Esophagus muscularis mucosa (tissue), 4 donors: ENCODE results near the gene PRMT5. TPM values are rescaled to one million over a fixed set of nuclear protein-coding genes. Genes with fewer than 3 reads are reported as not detected.
"Not testable (repeated sequence)": the region's sequence is repeated elsewhere in the genome, so short reads cannot be mapped to it uniquely, and the experiment has no call there.

ENCODE experiments used
- DNase-seq: peaks from one replicate; pipeline ENCODE4 v3.0.0-alpha.2; 2017; ENCODE audit errors: extremely low spot score
- H3K27ac ChIP-seq, 4 donors: fragments of 200-600 bp; sonication (generic); replicated peaks in 1 of 4; 1 replicate in 3 of 4; 2 replicates in 1 of 4; pipeline ENCODE4 v1.5.1; 2016 to 2019; ENCODE audit warnings: mild to moderate bottlenecking in 1 of 4
- H3K27me3 ChIP-seq, 4 donors: fragments of 200-600 bp; sonication (generic); one replicate each; pipeline versions ENCODE4 v1.5.1 to v1.6.0; 2016 to 2019
- H3K36me3 ChIP-seq, 4 donors: fragments of 200-600 bp; sonication (generic); one replicate each; pipeline ENCODE4 v1.5.1; 2016 to 2019
- H3K4me1 ChIP-seq, 4 donors: fragments of 200-600 bp; sonication (generic); one replicate each; pipeline ENCODE4 v1.5.1; 2016 to 2019
- H3K4me3 ChIP-seq, 4 donors: fragments of 200-600 bp; sonication (generic); 1 replicate in 2 of 4; 2 replicates in 2 of 4; pipeline ENCODE4 v1.5.1; 2016 to 2019; ENCODE audit warnings: mild to moderate bottlenecking in 4 of 4, moderate library complexity in 1 of 4
- H3K9me3 ChIP-seq, 4 donors: fragments of 200-600 bp; sonication (generic); 1 replicate in 3 of 4; 2 replicates in 1 of 4; pipeline ENCODE4 v1.5.1; 2016 to 2019
- EP300 ChIP-seq: sonication (generic); formaldehyde crosslinking; IDR thresholded peaks from one replicate; pipeline ENCODE4 v1.6.1; 2017; ENCODE audit warnings: antibody characterized with exemption
- POLR2A ChIP-seq: fragments of 450-650 bp; IDR thresholded peaks from one replicate; pipeline ENCODE4 v1.6.1; 2017; ENCODE audit warnings: antibody characterized with exemption, moderate library complexity, mild to moderate bottlenecking, low read depth
- POLR2AphosphoS5 ChIP-seq, 2 donors: sonication (generic); formaldehyde crosslinking; IDR thresholded peaks; one replicate each; pipeline ENCODE4 v1.6.1; 2017; ENCODE audit warnings: antibody characterized with exemption in 2 of 2
- WGBS: methylation state at CpG from one replicate; pipeline ENCODE4 v1.1.5; 2018; 5-methylcytosine and 5-hydroxymethylcytosine counted together
- intact Hi-C: fragments of 100-400 bp; cut with DNase I; formaldehyde crosslinking; loops from one replicate; pipeline ENCODE4 v1.15.1; 2023
- total RNA-seq, 4 donors: library from RNA; depleted of rRNA; stranded (reverse); fragments of >200 nt; gene quantifications; one replicate each; pipeline versions ENCODE4 v1.1.0 to v1.2.1, GENCODE V29; 2016
- TF ChIP-seq, protein P1 (sequence below), 3 experiments: fragments of 200-600 bp in 2 of 3; fragments of 450-650 bp in 1 of 3; sonication (generic) in 2 of 3; IDR thresholded peaks; one replicate each; pipeline ENCODE4 v1.5.1; 2017 to 2019; ENCODE audit warnings: antibody characterized with exemption in 3 of 3, mild to moderate bottlenecking in 2 of 3, moderate library complexity in 1 of 3

PRMT5 gene
- total RNA-seq, 4 donors from 2014 or later, result 35.5 to 51.0 (median 44.8) TPM

DNA sequence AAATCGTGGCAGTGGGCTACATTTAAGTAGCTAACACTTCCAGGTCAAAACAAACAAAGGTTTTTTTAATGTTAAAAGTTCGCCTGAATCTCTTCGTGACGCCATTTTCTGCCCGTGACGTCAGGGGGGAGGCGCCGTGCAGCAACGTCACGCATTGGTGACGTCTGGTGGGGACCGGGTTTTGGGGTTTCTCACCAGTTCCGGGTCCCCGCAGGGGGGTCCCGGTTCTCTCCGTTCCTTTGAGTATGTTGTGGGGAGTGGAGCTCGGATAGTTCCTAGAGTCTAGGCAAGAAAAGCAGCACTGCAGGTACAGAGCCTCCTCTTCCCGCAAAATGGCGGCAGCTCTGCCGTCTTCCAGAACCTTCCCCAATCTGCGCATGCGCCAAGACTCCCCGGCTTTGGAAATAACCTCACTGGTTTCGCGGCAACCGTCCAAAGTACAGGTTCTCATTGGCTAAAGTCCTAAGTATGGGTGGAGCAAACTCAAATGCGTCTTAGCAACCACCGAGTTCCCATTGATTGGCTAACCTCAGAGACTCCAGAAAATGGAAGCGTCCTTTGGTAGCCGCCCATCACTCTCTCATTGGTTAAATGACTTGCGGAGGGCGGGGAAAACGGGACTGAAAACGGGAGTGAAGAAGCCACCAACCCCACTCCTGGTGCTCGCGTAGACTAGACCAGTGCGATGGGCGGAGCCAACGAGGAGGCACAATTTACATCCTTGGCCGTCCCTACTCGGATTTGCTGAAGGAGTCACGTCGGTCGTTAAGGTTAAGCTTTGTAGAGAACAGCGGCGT, 10.2 kb downstream of the PRMT5 start, which contains the start of gene RBM23:
TSS of gene RBM23 (minus strand) at position 346 of the 797 bp plus-strand sequence.
- H3K9me3 ChIP-seq, result no peaks in the 10 kb centered on the region
- under 1% methylated on average over 42 of the region's 46 CpGs for WGBS
- DNase-seq, result peak; percentile 100
- peaks cover 26 to 61% (median 36%) of the 10 kb centered on the region in 4 donors for H3K36me3 ChIP-seq
- intact Hi-C loops, result no loop called here
- H3K27ac ChIP-seq, result peak within 1 kb of the TSS; percentile 94 to 98 (median 96)
- no peaks in the 10 kb centered on the region for H3K27me3 ChIP-seq
- H3K4me1 ChIP-seq, result peaks cover 23 to 50% (median 45%) of the 10 kb centered on the region in 4 donors
- H3K4me3 ChIP-seq, result peak within 1 kb of the TSS; percentile 61 to 84 (median 75)
- TF ChIP-seq, protein P1, sequence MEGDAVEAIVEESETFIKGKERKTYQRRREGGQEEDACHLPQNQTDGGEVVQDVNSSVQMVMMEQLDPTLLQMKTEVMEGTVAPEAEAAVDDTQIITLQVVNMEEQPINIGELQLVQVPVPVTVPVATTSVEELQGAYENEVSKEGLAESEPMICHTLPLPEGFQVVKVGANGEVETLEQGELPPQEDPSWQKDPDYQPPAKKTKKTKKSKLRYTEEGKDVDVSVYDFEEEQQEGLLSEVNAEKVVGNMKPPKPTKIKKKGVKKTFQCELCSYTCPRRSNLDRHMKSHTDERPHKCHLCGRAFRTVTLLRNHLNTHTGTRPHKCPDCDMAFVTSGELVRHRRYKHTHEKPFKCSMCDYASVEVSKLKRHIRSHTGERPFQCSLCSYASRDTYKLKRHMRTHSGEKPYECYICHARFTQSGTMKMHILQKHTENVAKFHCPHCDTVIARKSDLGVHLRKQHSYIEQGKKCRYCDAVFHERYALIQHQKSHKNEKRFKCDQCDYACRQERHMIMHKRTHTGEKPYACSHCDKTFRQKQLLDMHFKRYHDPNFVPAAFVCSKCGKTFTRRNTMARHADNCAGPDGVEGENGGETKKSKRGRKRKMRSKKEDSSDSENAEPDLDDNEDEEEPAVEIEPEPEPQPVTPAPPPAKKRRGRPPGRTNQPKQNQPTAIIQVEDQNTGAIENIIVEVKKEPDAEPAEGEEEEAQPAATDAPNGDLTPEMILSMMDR (IDR thresholded peaks at IDR 0.05), result peak in 1 of 3 experiments; percentile 19
- TF ChIP-seq EP300 (peak; percentile 28), POLR2AphosphoS5 (IDR thresholded peaks at IDR 0.05) (peak; percentile 91 to 96), POLR2A (peak; percentile 63)

DNA sequence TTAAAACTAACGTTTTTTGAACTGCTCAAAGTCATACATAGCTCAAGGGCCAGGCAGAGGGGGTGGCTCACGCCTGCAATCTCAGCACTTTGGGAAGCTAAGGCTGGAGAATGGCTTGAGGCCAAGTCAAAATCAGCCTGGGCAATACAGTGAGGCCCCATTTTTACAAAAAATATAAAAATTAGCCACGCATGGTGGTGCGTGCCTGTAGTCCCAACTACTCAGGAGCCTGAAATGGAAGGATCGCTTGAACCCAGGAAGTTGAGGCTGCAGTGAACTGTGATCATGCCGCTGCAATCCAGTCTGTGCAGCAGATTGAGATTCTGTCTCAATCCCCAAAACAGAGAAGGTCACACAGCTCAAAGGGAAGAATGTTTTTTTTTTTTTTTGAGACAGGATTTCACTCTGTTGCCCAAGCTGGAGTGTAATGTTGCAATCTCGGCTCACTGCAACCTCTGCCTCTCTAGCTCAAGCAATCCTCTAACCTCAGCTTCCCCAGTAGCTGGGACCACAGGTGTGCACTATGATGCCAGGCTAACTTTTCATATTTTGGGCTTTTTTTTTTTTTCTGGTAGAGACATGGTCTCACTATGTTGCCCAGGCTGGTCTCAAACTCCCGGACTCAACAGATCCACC, 13.2 kb downstream of the PRMT5 start:
- intact Hi-C loops, result no loop called here
- WGBS, result 79% methylated on average over 8 of the region's 8 CpGs
- DNase-seq, result no peak

DNA sequence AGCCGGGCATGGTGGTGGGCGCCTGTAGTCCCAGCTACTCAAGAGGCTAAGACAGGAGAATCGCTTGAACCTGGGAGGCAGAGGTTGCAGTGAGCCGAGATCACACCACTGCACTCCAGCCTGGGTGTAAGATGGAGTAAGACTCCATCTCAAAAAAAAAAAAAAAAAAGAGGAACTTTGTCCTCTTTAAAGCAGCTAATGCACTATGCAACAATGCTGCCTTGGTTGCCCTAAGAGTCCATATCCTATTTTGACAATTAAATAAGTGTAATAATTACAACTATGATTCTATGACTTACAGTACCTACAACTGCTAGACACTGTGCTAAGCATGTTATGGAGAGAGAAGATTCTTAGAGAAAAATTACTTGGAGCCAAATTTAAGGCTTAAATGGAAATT, 14.3 kb downstream of the PRMT5 start:
- not testable (repeated sequence) for H3K4me3 ChIP-seq, H3K9me3 ChIP-seq, H3K27ac ChIP-seq, H3K27me3 ChIP-seq, DNase-seq
- peaks cover 4 to 46% (median 13%) of the 10 kb centered on the region in 4 donors for H3K36me3 ChIP-seq
- WGBS, result 85% methylated on average over 4 of the region's 4 CpGs
- intact Hi-C loops, result loop anchor here (5.0 kb wide), 1 partner anchor 38 kb away; no protein-coding TSS in a partner anchor
- H3K4me1 ChIP-seq, result peaks cover 23 to 66% (median 60%) of the 10 kb centered on the region in 4 donors

More for the DNA sequence above, 13.2 kb downstream of the PRMT5 start:
- Histone ChIP-seq H3K27ac (peak overlapping the region in 3 of 4 donors; percentile 4 to 96 (median 45)), H3K4me3 (no peak overlapping the region), H3K4me1 (peaks cover 23 to 60% (median 53%) of the 10 kb centered on the region in 4 donors), H3K36me3 (peaks cover 5 to 47% (median 11%) of the 10 kb centered on the region in 4 donors), H3K27me3 (no peaks in the 10 kb centered on the region), H3K9me3 (no peaks in the 10 kb centered on the region)
- TF ChIP-seq POLR2AphosphoS5 (IDR thresholded peaks at IDR 0.05) (peak in 1 of 2 donors; percentile 10), EP300 (no peak)

DNA sequence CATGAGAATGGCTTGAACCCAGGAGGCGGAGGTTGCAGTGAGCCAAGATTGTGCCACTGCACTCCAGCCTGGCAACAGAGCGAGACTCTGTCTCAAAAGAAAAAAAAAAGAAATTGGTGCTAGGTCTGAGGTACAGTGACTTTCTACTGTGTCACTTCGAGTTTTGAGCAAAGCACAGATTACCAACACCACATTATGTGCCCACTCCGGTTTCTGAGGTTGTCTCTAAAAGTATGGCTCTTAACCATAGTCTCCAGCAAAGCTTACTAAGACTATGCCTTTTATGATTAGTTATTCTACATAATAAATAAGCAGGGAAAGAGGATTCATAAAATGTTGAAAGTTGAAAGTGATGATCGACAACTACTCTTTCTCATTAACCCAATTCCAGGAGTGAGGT, 18.3 kb downstream of the PRMT5 start:
- Histone ChIP-seq H3K9me3 (no peaks in the 10 kb centered on the region), H3K4me3 (no peak overlapping the region), H3K36me3 (peaks cover 41 to 77% (median 51%) of the 10 kb centered on the region in 4 donors), H3K27ac (no peak overlapping the region), H3K27me3 (no peaks in the 10 kb centered on the region), H3K4me1 (peaks cover 2 to 40% (median 34%) of the 10 kb centered on the region in 4 donors)
- intact Hi-C loops, result loop anchor here (5.0 kb wide), 1 partner anchor 34 kb away; no protein-coding TSS in a partner anchor
- no peak for TF ChIP-seq POLR2A
- TF ChIP-seq POLR2AphosphoS5 (IDR thresholded peaks at IDR 0.05), result no peak
- 89% methylated on average over 5 of the region's 5 CpGs for WGBS
- DNase-seq, result no peak

DNA sequence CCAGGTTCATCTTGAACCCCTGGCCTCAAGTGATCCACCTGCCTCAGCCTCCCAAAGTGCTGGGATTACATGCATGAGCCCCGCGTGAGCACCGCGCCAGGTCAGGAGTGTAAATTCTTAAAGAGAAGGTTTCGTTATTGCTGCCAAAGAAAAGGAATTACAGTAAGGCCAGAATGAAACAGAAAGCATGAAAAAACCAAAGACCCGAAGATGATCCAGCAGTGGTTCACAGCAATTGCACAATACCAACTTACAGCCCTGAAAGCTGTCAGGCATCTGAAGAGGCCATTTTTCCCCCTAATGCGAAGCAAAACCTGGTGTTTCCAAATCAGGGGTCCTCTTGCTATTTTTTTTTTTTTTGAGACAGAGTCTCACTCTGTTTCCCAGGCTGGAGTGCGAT, 20.6 kb downstream of the PRMT5 start:
- peaks cover 0 to 25% (median 18%) of the 10 kb centered on the region in 4 donors for H3K4me1 ChIP-seq
- H3K4me3 ChIP-seq, result no peak overlapping the region
- H3K36me3 ChIP-seq, result peaks cover 64 to 87% (median 74%) of the 10 kb centered on the region in 4 donors
- intact Hi-C loops, result no loop called here
- no peaks in the 10 kb centered on the region for H3K9me3 ChIP-seq
- no peak for TF ChIP-seq EP300
- TF ChIP-seq POLR2A, result no peak
- TF ChIP-seq, protein P1 (IDR thresholded peaks at IDR 0.05), result no peak
- no peak for TF ChIP-seq POLR2AphosphoS5 (IDR thresholded peaks at IDR 0.05)
- H3K27ac ChIP-seq, result no peak overlapping the region
- no peak for DNase-seq
- 81% methylated on average over 8 of the region's 8 CpGs for WGBS
- H3K27me3 ChIP-seq, result no peaks in the 10 kb centered on the region

DNA sequence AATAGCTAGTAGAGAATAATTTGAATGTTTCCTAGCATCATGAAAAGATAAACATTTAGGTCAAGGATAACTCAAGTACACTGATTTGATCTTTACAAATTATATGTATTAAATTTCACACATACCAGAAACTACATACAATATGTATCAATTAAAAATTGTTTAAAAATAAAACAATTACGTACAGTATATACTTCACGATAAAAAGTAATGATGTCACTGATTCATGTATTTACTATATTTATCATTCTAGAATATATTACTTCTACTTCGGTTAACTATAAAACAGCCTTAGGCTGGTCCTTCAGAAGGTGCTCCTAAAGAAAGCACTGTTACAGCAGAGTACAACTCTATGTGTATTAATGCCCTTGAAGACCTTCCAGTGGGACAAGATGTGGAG, 21.7 kb downstream of the PRMT5 start:
- Histone ChIP-seq H3K27me3 (no peaks in the 10 kb centered on the region), H3K27ac (no peak overlapping the region), H3K4me3 (no peak overlapping the region), H3K4me1 (peaks cover 0 to 21% (median 16%) of the 10 kb centered on the region in 4 donors), H3K36me3 (peaks cover 76 to 92% (median 85%) of the 10 kb centered on the region in 4 donors), H3K9me3 (no peaks in the 10 kb centered on the region)
- WGBS, result 84% methylated on average over 3 of the region's 3 CpGs
- intact Hi-C loops, result no loop called here
- no peak for DNase-seq
- TF ChIP-seq, protein P1 (IDR thresholded peaks at IDR 0.05), result no peak
- no peak for TF ChIP-seq POLR2A
- TF ChIP-seq POLR2AphosphoS5 (IDR thresholded peaks at IDR 0.05), result no peak
- TF ChIP-seq EP300, result no peak
